Fibroblast of lung (primary cell): ENCODE results near the gene PRELID3B. TPM values are rescaled to one million over a fixed set of nuclear protein-coding genes. Genes with fewer than 3 reads are reported as not detected.

Experiments used
- DNase-seq, 2 donors: peaks; one replicate each; pipeline versions ENCODE4 v3.0.0 to v3.0.0-alpha.2; 2010; ENCODE audit warnings: low read depth in 2 of 2
- H2AFZ ChIP-seq: 2 replicates; pipeline ENCODE4 v1.5.1; 2012; ENCODE audit warnings: low read length, control low read depth, inconsistent platforms
- H3K27ac ChIP-seq: 2 replicates; pipeline ENCODE4 v1.5.1; 2011; ENCODE audit warnings: low read length, control low read depth; ENCODE audit not compliant: insufficient read depth
- H3K27me3 ChIP-seq: 2 replicates; pipeline ENCODE4 v1.5.1; 2011; ENCODE audit warnings: mild to moderate bottlenecking, low read length; ENCODE audit not compliant: control insufficient read depth, insufficient read depth
- H3K36me3 ChIP-seq: 2 replicates; pipeline ENCODE4 v1.5.1; 2011; ENCODE audit warnings: low read length; ENCODE audit not compliant: control insufficient read depth, insufficient read depth
- H3K4me1 ChIP-seq: 2 replicates; pipeline ENCODE4 v1.5.1; 2011; ENCODE audit warnings: low read length; ENCODE audit not compliant: control insufficient read depth, insufficient read depth; ENCODE audit errors: extremely low read depth
- H3K4me2 ChIP-seq: 2 replicates; pipeline ENCODE4 v1.5.1; 2011; ENCODE audit warnings: low read length, control low read depth; ENCODE audit not compliant: insufficient read depth; ENCODE audit errors: extremely low read depth
- H3K4me3 ChIP-seq, 4 experiments: fragments of 200-600 bp in 1 of 4; sonication (generic) in 1 of 4; replicated peaks in 1 of 4; 2 replicates each; pipeline ENCODE4 v1.5.1; 2011 to 2016; ENCODE audit warnings: low read length in 4 of 4, low read depth in 3 of 4, mild to moderate bottlenecking in 3 of 4, control low read depth in 2 of 4, inconsistent platforms in 1 of 4, mixed read lengths in 1 of 4; ENCODE audit not compliant: insufficient read depth in 1 of 4; ENCODE audit errors: control extremely low read depth in 1 of 4
- H3K79me2 ChIP-seq: 2 replicates; pipeline ENCODE4 v1.5.1; 2012; ENCODE audit warnings: mild to moderate bottlenecking, low read length, inconsistent platforms; ENCODE audit not compliant: control insufficient read depth, insufficient read depth
- H3K9ac ChIP-seq: 2 replicates; pipeline ENCODE4 v1.5.1; 2011; ENCODE audit warnings: mild to moderate bottlenecking, low read length, control low read depth; ENCODE audit not compliant: insufficient read depth
- H3K9me3 ChIP-seq: 2 replicates; pipeline ENCODE4 v1.5.1; 2012; ENCODE audit warnings: low read depth, low read length; ENCODE audit not compliant: control insufficient read depth, insufficient read depth
- H4K20me1 ChIP-seq: 2 replicates; pipeline ENCODE4 v1.5.1; 2011; ENCODE audit warnings: low read length; ENCODE audit not compliant: control insufficient read depth, insufficient read depth; ENCODE audit errors: extremely low read depth
- CTCF ChIP-seq, 2 donors: IDR thresholded peaks in 1 of 2; conservative IDR thresholded peaks in 1 of 2; 1 replicate in 1 of 2; 2 replicates in 1 of 2; pipeline ENCODE4 v1.5.1; 2011 to 2012; ENCODE audit warnings: low read length in 2 of 2, control low read depth in 1 of 2, inconsistent platforms in 1 of 2, low read depth in 1 of 2, mild to moderate bottlenecking in 1 of 2
- EZH2 ChIP-seq: IDR thresholded peaks from 2 replicates; pipeline ENCODE4 v1.5.1; 2012; ENCODE audit warnings: low read length, control low read depth, mild to moderate bottlenecking; ENCODE audit errors: missing control alignments
- polyA plus RNA-seq, 2 donors: library from polyadenylated mRNA; depleted of rRNA in 1 of 2; stranded (reverse) in 1 of 2; unstranded in 1 of 2; fragments of >200 nt; gene quantifications; 2 replicates each; pipeline ENCODE4 v1.2.1, GENCODE V29; 2011 to 2012; ENCODE audit warnings: missing spikeins in 1 of 2
- total RNA-seq: library from RNA; depleted of rRNA; stranded (reverse); fragments of >200 nt; gene quantifications from 2 replicates; pipeline ENCODE4 v1.2.1, GENCODE V29; 2014

The PRELID3B gene
- total and polyA plus RNA-seq, 2 donors (not counting 1 experiment from before 2014, with no cell fraction given) = 64.5 to 127 TPM

- no peak overlapping the region for H3K27ac ChIP-seq
- H3K9me3 ChIP-seq = no peaks in the 10 kb centered on the region
- H3K27me3 ChIP-seq = peaks cover 11% of the 10 kb centered on the region
- no peaks in the 10 kb centered on the region for H4K20me1 ChIP-seq
- no peaks in the 10 kb centered on the region for H3K79me2 ChIP-seq
- DNase-seq = no peak
- no peak overlapping the region for H2AFZ ChIP-seq
- H3K36me3 ChIP-seq = no peaks in the 10 kb centered on the region
- no peak overlapping the region for H3K9ac ChIP-seq
- H3K4me1 ChIP-seq = peaks cover 2% of the 10 kb centered on the region
- peak overlapping the region; percentile 64 for H3K4me2 ChIP-seq
- peak overlapping the region in 1 of 4 experiments; percentile 27 for H3K4me3 ChIP-seq
- TF ChIP-seq CTCF (conservative IDR thresholded peaks at IDR 0.05 in 1 of 2, IDR thresholded peaks at IDR 0.05 in 1 of 2; ENCODE audit: low read depth in 1 of 2, low read length in 2 of 2) = no peak
- TF ChIP-seq EZH2 = no peak
These were observed 6.1 kb upstream of the PRELID3B start for GRCh38 chr20:59048681-59049030.

- Histone ChIP-seq H3K4me2 (peak overlapping the region; percentile 64), H4K20me1 (no peaks in the 10 kb centered on the region), H3K9me3 (no peaks in the 10 kb centered on the region), H3K27me3 (peaks cover 11% of the 10 kb centered on the region), H3K79me2 (no peaks in the 10 kb centered on the region), H3K27ac (no peak overlapping the region), H2AFZ (no peak overlapping the region), H3K9ac (no peak overlapping the region), H3K4me3 (peak overlapping the region in 1 of 4 experiments; percentile 27), H3K36me3 (no peaks in the 10 kb centered on the region), H3K4me1 (peaks cover 5% of the 10 kb centered on the region)
- TF ChIP-seq EZH2 (no peak), CTCF (conservative IDR thresholded peaks at IDR 0.05 in 1 of 2, IDR thresholded peaks at IDR 0.05 in 1 of 2; ENCODE audit: low read depth in 1 of 2, low read length in 2 of 2) (no peak)
- peak; percentile 33 to 72 for DNase-seq
These were observed 5.5 kb upstream of the PRELID3B start for GRCh38 chr20:59047938-59048680.

- DNase-seq = no peak
These were observed 4.3 kb upstream of the PRELID3B start for GRCh38 chr20:59046862-59047261.

More at GRCh38 chr20:59046862-59047261, 4.3 kb upstream of the PRELID3B start:
- Histone ChIP-seq H3K79me2 (peaks cover 6% of the 10 kb centered on the region), H3K27me3 (peaks cover 11% of the 10 kb centered on the region), H3K27ac (no peak overlapping the region), H3K9ac (no peak overlapping the region), H3K36me3 (no peaks in the 10 kb centered on the region), H3K4me3 (no peak overlapping the region), H3K4me2 (no peak overlapping the region), H3K4me1 (peaks cover 7% of the 10 kb centered on the region), H3K9me3 (no peaks in the 10 kb centered on the region), H4K20me1 (no peaks in the 10 kb centered on the region), H2AFZ (no peak overlapping the region)
- TF ChIP-seq CTCF (conservative IDR thresholded peaks at IDR 0.05 in 1 of 2, IDR thresholded peaks at IDR 0.05 in 1 of 2; ENCODE audit: low read depth in 1 of 2, low read length in 2 of 2) (no peak), EZH2 (no peak)
